KOPT-K1 (cell line): ENCODE data around the gene LRCH4.
"Not testable (repeated sequence)": the region's sequence is repeated elsewhere in the genome, so short reads cannot be mapped to it uniquely, and the experiment has no call there.

ENCODE experiments used
- H3K27ac ChIP-seq: fragments of 200-600 bp; sonication (generic); 2 replicates; pipeline ENCODE4 v1.5.1; 2016; ENCODE audit warnings: antibody characterized with exemption, mild to moderate bottlenecking, low read depth, low read length; ENCODE audit not compliant: poor library complexity, severe bottlenecking
- H3K36me3 ChIP-seq: fragments of 200-600 bp; sonication (generic); 2 replicates; pipeline ENCODE4 v1.5.1; 2017; ENCODE audit warnings: antibody characterized with exemption, mild to moderate bottlenecking, low read length, moderate library complexity; ENCODE audit not compliant: insufficient read depth
- H3K9me3 ChIP-seq: fragments of 200-600 bp; sonication (generic); 2 replicates; pipeline ENCODE4 v1.5.1; 2017; ENCODE audit warnings: antibody characterized with exemption, low read length, mild to moderate bottlenecking; ENCODE audit not compliant: insufficient read depth, poor library complexity, severe bottlenecking

The LRCH4 gene

DNA sequence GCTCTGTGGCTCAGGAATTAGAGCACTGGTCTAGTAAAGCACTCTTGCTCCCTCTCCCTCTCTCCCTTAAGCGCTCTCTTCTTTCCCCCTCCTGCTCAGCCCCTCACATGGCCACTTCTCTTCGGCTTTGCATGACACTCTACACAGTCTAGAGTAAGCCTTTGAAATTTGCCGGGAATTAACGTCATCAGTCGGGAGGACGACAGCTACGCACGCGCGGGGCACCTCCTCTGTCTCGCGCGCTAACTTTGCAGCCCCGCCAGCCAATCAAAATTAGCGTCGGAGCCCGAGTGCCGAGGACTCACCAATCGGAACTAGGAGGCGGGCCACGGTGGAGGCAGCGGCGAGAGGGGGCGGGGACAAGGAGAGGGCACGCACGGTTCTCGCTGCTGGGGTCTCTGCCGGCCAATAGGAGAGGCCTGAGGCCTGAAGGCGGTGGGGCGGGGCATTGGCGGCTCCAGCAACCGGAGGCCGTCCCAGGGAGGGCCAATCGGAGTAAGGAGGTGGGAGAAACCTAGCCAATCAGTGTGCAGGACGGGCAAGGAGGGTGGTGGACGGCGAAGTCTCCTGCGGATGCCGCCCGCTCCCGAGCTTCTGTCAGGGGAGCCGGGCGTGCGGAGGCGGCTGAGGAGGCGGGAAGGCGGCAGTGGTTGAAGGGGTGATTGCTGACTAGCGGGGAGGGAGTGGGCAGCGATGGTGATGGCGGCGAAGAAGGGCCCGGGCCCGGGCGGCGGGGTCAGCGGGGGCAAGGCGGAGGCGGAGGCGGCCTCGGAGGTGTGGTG, 47.1 kb downstream of the LRCH4 start, which contains the start of gene AGFG2:
Gene AGFG2, plus strand, starts transcription at position 550 of the 782 bp plus-strand sequence. Its CDS starts 144 bp downstream, at position 694.
- Histone ChIP-seq H3K36me3 (no peaks in the 10 kb centered on the region), H3K27ac (peak within 1 kb of the TSS; percentile 57), H3K9me3 (no peaks in the 10 kb centered on the region)

DNA sequence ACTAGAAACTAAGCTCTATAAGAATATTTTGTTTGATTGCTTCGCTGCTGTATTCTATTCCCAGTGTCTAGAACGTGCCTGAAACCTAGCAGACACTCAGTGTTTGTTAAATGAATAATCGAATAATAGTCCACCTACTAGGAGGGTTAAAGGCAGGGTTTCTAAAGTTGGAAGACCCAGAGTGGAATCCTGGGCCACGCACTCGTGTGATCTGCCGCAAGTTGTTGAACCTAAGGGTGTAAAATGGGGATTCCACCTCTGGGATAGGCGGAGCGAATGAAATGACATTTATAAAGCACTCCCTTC, 47.6 kb downstream of the LRCH4 start:
- Histone ChIP-seq H3K9me3 (no peaks in the 10 kb centered on the region), H3K36me3 (no peaks in the 10 kb centered on the region), H3K27ac (peak overlapping the region; percentile 51)

GRCh38 chr7:100536695-100537094, 49.2 kb downstream of the LRCH4 start:
- not testable (repeated sequence) for H3K9me3 ChIP-seq, H3K36me3 ChIP-seq, H3K27ac ChIP-seq

- H3K36me3 ChIP-seq, H3K9me3 ChIP-seq, H3K27ac ChIP-seq: not testable (repeated sequence)
These were observed 49.9 kb downstream of the LRCH4 start for GRCh38 chr7:100535982-100536381.

DNA sequence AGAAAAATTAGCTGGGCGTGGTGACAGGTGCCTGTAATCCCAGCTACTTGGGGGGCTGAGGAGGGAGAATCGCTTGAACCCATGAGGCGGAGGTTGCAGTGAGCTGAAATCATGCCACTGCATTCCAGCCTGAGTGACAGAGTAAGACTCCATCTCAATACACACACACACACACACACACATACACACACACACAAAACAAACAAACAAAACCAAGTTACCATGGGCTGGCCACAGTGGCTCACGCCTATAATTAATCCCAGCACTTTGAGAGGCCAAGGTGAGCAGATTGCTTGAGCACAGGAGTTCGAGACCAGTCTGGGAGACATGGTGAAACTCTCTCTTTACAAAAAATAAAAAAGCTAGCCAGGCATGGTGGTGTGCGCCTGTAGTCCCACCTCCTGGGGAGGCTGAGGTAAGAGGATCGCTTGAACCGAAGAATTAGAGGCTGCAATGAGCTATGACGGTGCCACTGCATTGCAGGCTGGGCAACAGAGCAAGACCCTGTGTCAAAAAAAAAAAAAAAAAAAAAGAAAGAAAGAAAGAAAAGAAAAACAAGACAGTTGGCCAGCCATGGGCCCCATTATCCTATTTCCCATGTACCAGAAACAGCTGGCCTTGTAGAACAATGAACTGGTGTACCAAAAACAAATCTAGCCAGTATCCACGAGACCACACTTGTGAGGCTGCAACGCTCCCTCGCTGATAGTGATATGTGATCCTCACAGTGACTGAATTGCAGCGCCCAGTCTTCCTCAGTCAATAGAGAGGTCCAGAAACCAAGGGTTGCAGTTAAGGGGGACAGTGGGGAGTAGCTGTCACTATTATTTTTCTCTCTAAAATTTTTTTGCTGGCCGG, 53.5 kb downstream of the LRCH4 start:
- no peaks in the 10 kb centered on the region for H3K36me3 ChIP-seq

GRCh38 chr7:100528108-100528866, 57.6 kb downstream of the LRCH4 start:
- H3K9me3 ChIP-seq, H3K27ac ChIP-seq, H3K36me3 ChIP-seq: not testable (repeated sequence)

More for the DNA sequence above, 53.5 kb downstream of the LRCH4 start:
- Histone ChIP-seq H3K27ac (no peak overlapping the region), H3K9me3 (no peaks in the 10 kb centered on the region)
